Choroid plexus epithelial cell (primary cell): ENCODE results near the gene CABP7.

Experiments used
- DNase-seq: peaks from one replicate; pipeline ENCODE4 v3.0.0-alpha.2; 2010; ENCODE audit warnings: low read depth
- H3K4me3 ChIP-seq: 2 replicates; pipeline ENCODE4 v1.5.1; 2011; ENCODE audit warnings: low read depth, mild to moderate bottlenecking, control low read depth, low read length, moderate library complexity
- TF ChIP-seq, protein P1 (sequence below): conservative IDR thresholded peaks from 2 replicates; pipeline ENCODE4 v1.5.1; 2011; ENCODE audit warnings: low read depth, mild to moderate bottlenecking, control low read depth, inconsistent platforms, low read length, moderate library complexity

Gene CABP7

DNA sequence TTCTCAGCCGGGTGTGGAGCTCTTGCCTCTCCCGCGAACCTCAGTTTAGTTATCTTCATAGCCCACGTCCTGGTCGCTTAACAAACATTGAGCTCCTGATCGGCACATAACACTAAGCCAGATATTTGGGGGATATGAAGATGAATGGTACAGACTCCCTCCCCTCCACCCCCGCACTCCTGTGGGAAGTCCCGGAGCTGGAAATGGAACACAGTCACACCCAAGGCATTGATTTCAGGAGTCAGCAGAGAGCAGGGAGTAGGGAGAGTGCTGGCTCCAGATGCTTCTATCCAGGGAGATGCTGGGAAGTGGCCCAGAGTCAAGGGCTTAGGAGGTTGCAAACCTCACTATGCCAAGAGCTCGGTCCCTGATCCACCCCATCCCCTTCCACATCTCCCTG lies 26.1 kb upstream of the CABP7 start:
- DNase-seq = no peak
- TF ChIP-seq, protein P1, sequence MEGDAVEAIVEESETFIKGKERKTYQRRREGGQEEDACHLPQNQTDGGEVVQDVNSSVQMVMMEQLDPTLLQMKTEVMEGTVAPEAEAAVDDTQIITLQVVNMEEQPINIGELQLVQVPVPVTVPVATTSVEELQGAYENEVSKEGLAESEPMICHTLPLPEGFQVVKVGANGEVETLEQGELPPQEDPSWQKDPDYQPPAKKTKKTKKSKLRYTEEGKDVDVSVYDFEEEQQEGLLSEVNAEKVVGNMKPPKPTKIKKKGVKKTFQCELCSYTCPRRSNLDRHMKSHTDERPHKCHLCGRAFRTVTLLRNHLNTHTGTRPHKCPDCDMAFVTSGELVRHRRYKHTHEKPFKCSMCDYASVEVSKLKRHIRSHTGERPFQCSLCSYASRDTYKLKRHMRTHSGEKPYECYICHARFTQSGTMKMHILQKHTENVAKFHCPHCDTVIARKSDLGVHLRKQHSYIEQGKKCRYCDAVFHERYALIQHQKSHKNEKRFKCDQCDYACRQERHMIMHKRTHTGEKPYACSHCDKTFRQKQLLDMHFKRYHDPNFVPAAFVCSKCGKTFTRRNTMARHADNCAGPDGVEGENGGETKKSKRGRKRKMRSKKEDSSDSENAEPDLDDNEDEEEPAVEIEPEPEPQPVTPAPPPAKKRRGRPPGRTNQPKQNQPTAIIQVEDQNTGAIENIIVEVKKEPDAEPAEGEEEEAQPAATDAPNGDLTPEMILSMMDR = no peak
- no peak overlapping the region for H3K4me3 ChIP-seq

DNA sequence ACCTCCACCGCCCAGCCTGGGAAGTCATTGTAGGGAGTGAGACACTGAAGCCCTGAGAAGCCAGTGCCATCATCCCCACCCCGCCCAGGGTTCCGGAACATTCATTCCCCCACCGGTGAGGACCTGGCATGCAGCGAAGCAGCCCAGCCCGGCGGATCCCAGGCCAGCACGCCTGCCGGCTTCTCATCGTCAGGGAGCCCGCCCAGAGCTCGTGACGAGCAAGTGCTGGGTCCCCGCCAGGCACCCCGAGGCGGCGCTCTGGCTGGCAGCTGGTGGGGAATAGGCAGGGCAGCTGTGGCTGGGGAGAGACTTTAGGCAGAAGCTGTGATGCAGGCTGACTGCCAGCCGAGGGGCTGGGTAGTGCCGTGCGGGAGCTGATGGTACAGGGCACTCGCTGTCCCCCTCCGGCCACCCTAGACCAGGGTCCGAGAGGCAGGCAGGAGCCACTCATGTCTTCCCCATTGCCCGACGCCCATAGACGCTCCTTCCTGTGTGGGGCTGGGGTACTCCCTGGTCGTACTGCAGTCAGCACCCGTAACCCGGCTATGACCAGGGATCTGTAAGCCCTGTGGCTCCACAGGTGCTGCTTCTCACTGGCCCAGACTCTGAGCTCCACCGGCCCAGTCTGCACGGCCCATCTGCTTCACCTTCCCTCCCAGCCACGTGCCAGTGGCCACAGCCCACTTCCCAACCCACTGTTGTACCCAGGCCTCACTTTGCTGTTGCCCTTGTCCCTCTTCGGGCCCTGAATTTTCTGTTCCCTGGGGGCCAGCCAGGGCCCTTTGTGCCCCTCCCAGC lies 24.5 kb upstream of the CABP7 start:
- TF ChIP-seq, protein P1 = no peak
- DNase-seq = no peak
- H3K4me3 ChIP-seq = no peak overlapping the region

DNA sequence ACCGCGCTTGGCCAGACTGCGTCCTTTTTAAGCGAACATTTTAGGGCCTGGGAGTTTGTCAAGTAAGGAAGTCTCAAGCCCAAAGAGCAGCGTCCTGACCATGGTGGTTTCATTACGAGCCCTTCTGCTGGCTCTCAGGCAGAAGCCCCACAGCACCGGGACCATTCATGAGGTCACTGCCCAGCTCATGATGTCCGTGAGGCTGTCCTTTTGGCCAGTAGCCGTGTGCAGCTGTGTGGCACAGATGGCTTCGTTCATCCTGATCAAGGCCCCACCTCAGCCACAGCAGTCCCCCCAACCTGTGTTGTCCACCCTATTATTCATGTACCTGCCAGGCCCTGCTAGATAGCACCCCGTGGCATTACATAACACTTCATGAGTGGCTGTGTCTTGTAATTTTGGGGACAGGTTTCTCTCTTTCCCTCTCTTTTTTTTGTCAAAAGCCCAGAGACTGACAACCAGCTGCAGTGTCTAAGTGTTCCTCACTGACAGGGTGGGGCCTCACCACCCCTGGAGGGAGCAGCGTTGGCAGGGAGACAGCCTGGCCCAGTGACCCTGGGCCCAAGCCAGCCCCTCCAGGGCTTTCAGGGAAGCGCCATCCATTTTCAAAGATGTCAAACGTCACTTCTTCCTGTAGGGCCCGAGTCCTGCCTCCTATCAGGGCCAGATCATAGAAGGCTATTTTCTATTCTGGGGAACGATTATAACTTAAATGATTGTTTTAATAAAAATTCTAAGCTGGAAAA lies 21.8 kb upstream of the CABP7 start:
- TF ChIP-seq, protein P1 = no peak
- no peak for DNase-seq
- H3K4me3 ChIP-seq = no peak overlapping the region

DNA sequence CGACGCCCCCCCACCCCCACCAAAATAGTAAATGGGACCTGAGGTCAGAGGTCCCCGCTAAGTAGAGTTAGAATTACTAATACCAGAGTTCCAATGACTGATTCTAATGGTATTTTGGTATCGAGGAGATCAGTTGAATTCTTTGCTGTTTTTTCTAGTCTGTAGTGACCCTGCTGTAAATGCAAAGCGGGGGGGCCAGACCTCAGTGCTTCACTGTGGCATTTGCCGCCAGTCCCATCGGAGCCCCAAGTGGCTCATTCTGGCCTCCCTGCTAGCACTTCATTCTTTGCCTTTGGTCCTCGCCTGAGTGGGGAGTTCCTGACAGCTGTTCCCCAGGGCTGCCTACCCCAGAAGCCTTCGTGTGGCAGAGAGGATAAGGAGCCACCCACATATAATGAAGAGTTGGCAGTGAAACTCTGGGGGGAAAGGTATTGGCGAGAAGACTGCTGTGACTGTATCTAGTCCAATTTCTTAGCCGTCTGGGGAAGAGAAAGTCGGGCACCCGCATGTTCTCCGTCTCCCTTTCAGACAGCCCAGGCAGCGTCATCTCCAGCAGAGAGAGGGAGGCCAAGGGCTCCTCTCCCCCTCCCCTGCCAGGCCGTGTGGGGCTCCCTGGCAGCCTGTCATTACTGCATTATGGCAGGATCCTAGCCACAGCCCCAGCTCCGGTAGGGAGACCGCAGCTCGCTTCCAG lies 19.4 kb upstream of the CABP7 start:
- no peak for DNase-seq
- no peak overlapping the region for H3K4me3 ChIP-seq
- TF ChIP-seq, protein P1 = no peak

DNA sequence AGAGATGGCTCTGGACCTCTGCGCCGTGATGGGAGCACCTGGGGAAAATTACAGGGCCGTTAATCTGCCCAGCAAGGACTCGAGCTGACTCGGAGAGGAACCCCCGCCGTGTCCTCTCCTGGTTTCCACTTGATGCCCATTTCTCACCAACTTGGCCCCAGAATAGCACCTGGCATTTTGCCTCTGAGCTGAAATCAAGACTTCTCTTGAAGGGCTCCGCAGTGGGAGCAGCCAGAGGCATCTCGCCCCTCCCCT lies 19.0 kb upstream of the CABP7 start:
- TF ChIP-seq, protein P1 = no peak
- DNase-seq = no peak
- no peak overlapping the region for H3K4me3 ChIP-seq

DNA sequence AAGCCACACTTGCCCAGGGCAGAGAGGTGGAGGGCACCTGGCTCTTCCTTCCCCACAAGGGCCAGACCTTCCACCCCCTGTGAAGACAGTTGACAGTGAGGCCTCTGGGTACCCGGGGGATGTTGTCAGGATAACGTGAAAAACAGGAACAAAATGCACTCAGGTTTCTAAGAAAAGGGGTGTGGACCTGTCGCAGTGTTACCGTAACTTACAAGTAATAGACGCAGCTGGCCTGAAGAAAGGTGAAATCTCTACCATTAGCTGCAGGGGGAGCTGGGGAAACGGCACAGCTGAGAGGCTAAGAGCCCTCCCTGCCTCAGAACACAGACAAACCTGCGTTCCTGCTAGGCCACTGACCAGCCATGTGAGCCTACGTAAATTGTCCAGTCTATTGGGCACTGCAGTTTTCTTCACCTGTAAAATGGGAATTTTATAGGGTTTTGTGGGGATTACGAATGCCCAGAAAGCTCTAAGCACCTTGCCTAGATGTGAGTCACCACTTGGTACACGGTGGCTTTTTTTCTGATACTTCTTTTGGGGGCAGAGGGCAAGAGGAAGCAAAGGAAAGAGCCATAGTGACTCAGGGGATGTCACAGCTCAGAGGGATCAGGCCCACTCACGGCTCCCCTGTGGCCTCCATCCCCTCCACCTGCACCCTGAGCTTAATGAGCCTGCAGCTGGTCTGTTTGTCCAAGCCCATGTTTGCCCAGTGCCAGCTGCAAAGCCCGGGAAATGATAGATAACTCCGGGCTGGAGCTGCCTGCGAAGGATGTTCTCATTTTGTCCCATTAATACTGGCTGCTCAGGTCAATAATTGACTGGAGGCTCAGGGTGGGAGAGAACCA lies 18.4 kb upstream of the CABP7 start:
- TF ChIP-seq, protein P1 = peak; percentile 46
- peak; percentile 38 for DNase-seq
- no peak overlapping the region for H3K4me3 ChIP-seq
